ENCODE data around the gene VIM. TPM values are rescaled to one million over a fixed set of nuclear protein-coding genes. Genes with fewer than 3 reads are reported as not detected.
A peak's percentile ranks its signal among the peaks of the same experiment; 100 is the strongest.

Gene VIM
- total and polyA plus RNA-seq, 10 of the 15 experiments (the other 5 are each of a cell fraction or from before 2014, with no cell fraction given) = 44.2 to 287 (median 188) TPM

DNA sequence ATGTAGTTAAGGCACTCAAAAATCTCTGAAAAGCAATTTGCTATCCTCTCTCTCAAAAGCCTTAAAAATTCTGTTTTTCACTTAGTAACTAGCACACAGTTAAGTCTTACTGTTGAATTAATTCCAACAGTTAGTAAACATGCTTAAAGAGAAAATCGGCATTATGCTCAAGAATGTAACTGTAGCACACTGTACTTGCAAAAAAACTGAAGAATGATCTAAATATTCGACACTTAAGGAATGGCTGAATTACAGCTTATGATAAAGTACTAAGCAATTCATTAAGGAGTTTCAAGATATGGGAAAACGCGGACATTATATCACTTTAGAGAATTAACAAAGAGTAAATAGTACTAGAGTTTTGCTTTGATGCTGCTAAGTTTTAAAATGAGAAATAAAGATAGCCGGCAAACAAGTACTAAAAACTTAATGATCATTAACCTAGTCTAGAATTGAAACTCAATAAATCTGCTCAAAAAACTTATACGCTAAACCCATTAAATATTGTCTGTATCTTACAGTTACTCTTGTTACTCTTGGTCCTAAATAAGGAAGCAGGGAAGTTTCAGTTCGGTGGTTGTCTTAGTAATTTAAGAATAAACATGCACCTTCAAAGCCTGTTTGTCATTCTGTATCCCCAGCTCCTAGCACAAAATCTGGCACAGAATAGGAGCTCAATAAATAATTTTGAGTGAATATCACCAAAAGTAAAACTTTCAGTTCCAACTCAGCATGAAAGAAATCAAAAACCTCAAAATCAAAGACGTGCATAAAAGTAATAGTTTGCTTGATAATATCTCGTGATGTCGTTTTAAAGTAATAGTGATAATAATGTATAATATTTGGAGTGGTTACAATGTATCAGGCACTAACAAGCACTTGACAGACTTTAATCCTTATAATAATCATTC, 27.8 kb upstream of the VIM start:
- intact Hi-C loops (cut with micrococcal nuclease; ENCODE audit: unreplicated experiment) = no loop called here
- DNase-seq (ENCODE audit: low read depth, low spot score) (no peak), FAIRE-seq (no peak), ATAC-seq (peak; percentile 22)
- Histone ChIP-seq H3K4me2 (ENCODE audit: control insufficient read depth, insufficient read depth) (peak overlapping the region; percentile 93), H4K20me1 (ENCODE audit: control insufficient read depth, insufficient read depth) (no peaks in the 10 kb centered on the region), H2AFZ (ENCODE audit: control insufficient read depth, low read depth, low read length) (peak overlapping the region; percentile 99), H3K36me3 (ENCODE audit: control insufficient read depth in 2 of 2, insufficient read depth in 2 of 2, low read length in 1 of 2) (no peaks in the 10 kb centered on the region), H3K4me3 (peak overlapping the region; percentile 89), H3K9me3 (replicated peaks; ENCODE audit: control insufficient read depth, insufficient read depth, low read length) (no peaks in the 10 kb centered on the region), H3K79me2 (ENCODE audit: control insufficient read depth, insufficient read depth, low read length) (no peaks in the 10 kb centered on the region), H3K27me3 (replicated peaks in 1 of 2; ENCODE audit: control insufficient read depth in 2 of 2, insufficient read depth in 2 of 2, low read length in 1 of 2) (no peaks in the 10 kb centered on the region), H3K4me1 (ENCODE audit: control insufficient read depth, insufficient read depth, low read length) (no peaks in the 10 kb centered on the region), H3K9ac (ENCODE audit: control insufficient read depth, insufficient read depth, low read length) (peak overlapping the region; percentile 73), H3K27ac (ENCODE audit: control insufficient read depth, insufficient read depth) (no peak overlapping the region)
- BruUV-seq (replicated peaks) = TSS peak; percentile 66
- ChIA-PET SMC1A (ENCODE audit: uncharacterized antibody, unreplicated experiment) (interaction anchor here (0.8 to 2.8 kb wide), 9 partner anchors 11 to 33 kb away, joined by 3 to 8 read pairs (median 5); partner anchors contain the start of gene VIM), POLR2A (interaction anchor here (3.7 kb wide), 1 partner anchor 29 kb away, joined by 23 read pairs; the partner anchor contains the start of gene VIM), CTCF (interaction anchor here (1.3 to 3.1 kb wide), 4 partner anchors 11 to 31 kb away, joined by 3 to 16 read pairs (median 7); partner anchors contain the start of gene VIM), RAD21 (ENCODE audit: unreplicated experiment) (interaction anchor here (0.8 to 2.9 kb wide), 4 partner anchors 13 to 383 kb away, joined by 3 to 14 read pairs (median 4); partner anchors contain the start of gene RSU1)
- in situ Hi-C loops (cut with MboI) = loop anchor here (25.0 kb wide), 1 partner anchor 1462 kb away; the partner anchor contains the start of genes ARL5B and NSUN6
- 34% methylated on average over 10 of the region's 10 CpGs for WGBS (ENCODE audit: insufficient coverage, insufficient replicate concordance, low lambda C conversion rate, missing lambda C conversion rate)
- TF ChIP-seq YY1 (IDR thresholded peaks at IDR 0.05; ENCODE audit: low read depth, low read length) (no peak), POLR2AphosphoS2 (IDR thresholded peaks at IDR 0.05; ENCODE audit: low read depth, low read length) (no peak), NBN (IDR thresholded peaks at IDR 0.05) (no peak), YBX1 (IDR thresholded peaks at IDR 0.05) (no peak), SPI1 (IDR thresholded peaks at IDR 0.05; ENCODE audit: borderline replicate concordance, insufficient read depth, low read depth, low read length) (peak; percentile 25; the same call in 1 of the 2 replicates), MYB (IDR thresholded peaks at IDR 0.05; ENCODE audit: borderline replicate concordance, low read depth, low read length) (no peak), IKZF2 (IDR thresholded peaks at IDR 0.05) (no peak)
